Mesenchymal stem cell (in vitro differentiated cells and primary cell): ENCODE results near the gene CHML. TPM values are rescaled to one million over a fixed set of nuclear protein-coding genes. Genes with fewer than 3 reads are reported as not detected.

Experiments used
- DNase-seq: peaks from one replicate; pipeline ENCODE4 v3.0.0-alpha.2; 2013
- H2AFZ ChIP-seq: one replicate; pipeline ENCODE4 v1.6.1; 2013; ENCODE audit warnings: low read depth, mild to moderate bottlenecking, control low read depth, inconsistent platforms, low read length, moderate library complexity
- H2AK5ac ChIP-seq: 2 replicates; pipeline ENCODE4 v1.6.1; 2013; ENCODE audit warnings: low read length, moderate library complexity, mild to moderate bottlenecking, inconsistent platforms; ENCODE audit not compliant: severe bottlenecking
- H2BK120ac ChIP-seq: one replicate; pipeline ENCODE4 v1.6.1; 2013; ENCODE audit warnings: low read depth, mild to moderate bottlenecking, inconsistent platforms, low read length, moderate library complexity
- H2BK12ac ChIP-seq, 2 experiments: one replicate each; pipeline ENCODE4 v1.6.1; 2013; ENCODE audit warnings: inconsistent platforms in 2 of 2, low read length in 2 of 2, mild to moderate bottlenecking in 2 of 2, moderate library complexity in 2 of 2, control low read depth in 1 of 2
- H2BK15ac ChIP-seq: one replicate; pipeline ENCODE4 v1.6.1; 2013; ENCODE audit warnings: mild to moderate bottlenecking, low read depth, inconsistent platforms; ENCODE audit not compliant: poor library complexity, severe bottlenecking
- H2BK5ac ChIP-seq: 2 replicates; pipeline ENCODE4 v1.6.1; 2013; ENCODE audit warnings: low read depth, mild to moderate bottlenecking, low read length, control low read depth, inconsistent platforms; ENCODE audit not compliant: poor library complexity, severe bottlenecking
- H3K14ac ChIP-seq, 2 experiments: one replicate each; pipeline ENCODE4 v1.6.1; 2013; ENCODE audit warnings: inconsistent platforms in 2 of 2, low read length in 2 of 2, control low read depth in 1 of 2, mild to moderate bottlenecking in 1 of 2, moderate library complexity in 1 of 2
- H3K18ac ChIP-seq, 2 experiments: one replicate each; pipeline ENCODE4 v1.6.1; 2013; ENCODE audit warnings: inconsistent platforms in 2 of 2, low read length in 2 of 2, control low read depth in 1 of 2, low read depth in 1 of 2, mild to moderate bottlenecking in 1 of 2
- H3K23ac ChIP-seq, 2 experiments: one replicate each; pipeline ENCODE4 v1.6.1; 2013; ENCODE audit warnings: inconsistent platforms in 2 of 2, low read length in 2 of 2, mild to moderate bottlenecking in 2 of 2, moderate library complexity in 2 of 2, control low read depth in 1 of 2
- H3K27ac ChIP-seq: 2 replicates; pipeline ENCODE4 v1.5.1; 2013; ENCODE audit warnings: mild to moderate bottlenecking, moderate library complexity, low read length, control low read depth, inconsistent platforms; ENCODE audit not compliant: poor library complexity, severe bottlenecking
- H3K27me3 ChIP-seq, 2 experiments: 2 replicates each; pipeline versions ENCODE4 v1.6.1 to v1.7.0; 2013; ENCODE audit warnings: low read length in 2 of 2, mild to moderate bottlenecking in 2 of 2, moderate library complexity in 2 of 2, control low read depth in 1 of 2, inconsistent platforms in 1 of 2; ENCODE audit not compliant: control insufficient read depth in 1 of 2, insufficient read depth in 1 of 2
- H3K36me3 ChIP-seq, 2 experiments: 2 replicates each; pipeline versions ENCODE4 v1.6.1 to v1.7.0; 2013; ENCODE audit warnings: low read length in 2 of 2, control low read depth in 1 of 2, inconsistent platforms in 1 of 2, low read depth in 1 of 2, mild to moderate bottlenecking in 1 of 2; ENCODE audit not compliant: insufficient read depth in 2 of 2, control insufficient read depth in 1 of 2
- H3K4ac ChIP-seq, 2 experiments: one replicate each; pipeline ENCODE4 v1.6.1; 2013; ENCODE audit warnings: inconsistent platforms in 2 of 2, low read length in 2 of 2, mild to moderate bottlenecking in 2 of 2, moderate library complexity in 2 of 2, control low read depth in 1 of 2, low read depth in 1 of 2
- H3K4me1 ChIP-seq: 2 replicates; pipeline ENCODE4 v1.6.1; 2013; ENCODE audit warnings: low read depth, low read length, control low read depth; ENCODE audit not compliant: control insufficient read depth, insufficient read depth
- H3K4me2 ChIP-seq: 2 replicates; pipeline ENCODE4 v1.6.1; 2013; ENCODE audit warnings: low read length, mild to moderate bottlenecking, inconsistent platforms; ENCODE audit not compliant: poor library complexity, severe bottlenecking
- H3K4me3 ChIP-seq, 2 experiments: 2 replicates each; pipeline versions ENCODE4 v1.5.1 to v1.7.0; 2013; ENCODE audit warnings: low read length in 2 of 2, mild to moderate bottlenecking in 2 of 2, control low read depth in 1 of 2, low read depth in 1 of 2; ENCODE audit not compliant: insufficient read depth in 1 of 2
- H3K79me1 ChIP-seq: replicated peaks from 2 replicates; pipeline ENCODE4 v1.6.1; 2013; ENCODE audit warnings: mild to moderate bottlenecking, control low read depth, low read length, inconsistent platforms; ENCODE audit not compliant: poor library complexity, severe bottlenecking
- H3K9ac ChIP-seq: 2 replicates; pipeline ENCODE4 v1.7.0; 2013; ENCODE audit warnings: mild to moderate bottlenecking, low read length, moderate library complexity
- H3K9me3 ChIP-seq: 2 replicates; pipeline ENCODE4 v1.7.0; 2013; ENCODE audit warnings: mild to moderate bottlenecking, low read length; ENCODE audit not compliant: control insufficient read depth
- H4K8ac ChIP-seq: one replicate; pipeline ENCODE4 v1.6.1; 2013; ENCODE audit warnings: inconsistent platforms, mild to moderate bottlenecking, low read length, moderate library complexity
- H4K91ac ChIP-seq: one replicate; pipeline ENCODE4 v1.6.1; 2013; ENCODE audit warnings: mild to moderate bottlenecking, low read length, inconsistent platforms
- WGBS: methylation state at CpG from one replicate; pipeline ENCODE4 v1.1.7; 2013; ENCODE audit warnings: mixed read lengths; 5-methylcytosine and 5-hydroxymethylcytosine counted together
- polyA plus RNA-seq, 2 experiments: library from polyadenylated mRNA; stranded (reverse); fragments of 200-250 nt; gene quantifications; one replicate each; pipeline ENCODE4 v1.2.3, GENCODE V29; 2013

Gene CHML
- polyA plus RNA-seq (2013, experiment 1 of 2): 7.0 TPM
- polyA plus RNA-seq (2013, experiment 2 of 2): 7.2 TPM

GRCh38 chr1:241640149-241640866 is at the start of gene CHML, which contains the start of gene OPN3:
Gene CHML (minus strand): TSS chr1:241640369. CDS start chr1:241635766, 4,603 bp downstream.
Gene OPN3 (minus strand): TSS chr1:241640369. CDS start chr1:241640254, 115 bp downstream.
- peak within 1 kb of the TSS; percentile 58 for H3K4me2 ChIP-seq
- H3K79me1 ChIP-seq: peaks cover 3% of the 10 kb centered on the region
- peak within 1 kb of the TSS; percentile 65 for H3K27ac ChIP-seq
- H2BK15ac ChIP-seq: peak within 1 kb of the TSS; percentile 19
- peak within 1 kb of the TSS; percentile 47 for H2BK5ac ChIP-seq
- H3K27me3 ChIP-seq: no peaks in the 10 kb centered on the region
- H2BK120ac ChIP-seq: peak within 1 kb of the TSS; percentile 69
- H3K36me3 ChIP-seq: peaks cover 0 to 3% of the 10 kb centered on the region in 2 experiments
- H2AFZ ChIP-seq: peak within 1 kb of the TSS; percentile 93
- no peaks in the 10 kb centered on the region for H3K9me3 ChIP-seq
- peak within 1 kb of the TSS in 1 of 2 experiments; percentile 86 for H3K4ac ChIP-seq
- DNase-seq: peak; percentile 84
- peak within 1 kb of the TSS in 1 of 2 experiments; percentile 77 for H2BK12ac ChIP-seq
- H4K8ac ChIP-seq: peak within 1 kb of the TSS; percentile 91
- WGBS: 8% methylated on average over 64 of the region's 81 CpGs
- H2AK5ac ChIP-seq: peak within 1 kb of the TSS; percentile 44
- H3K14ac ChIP-seq: peak within 1 kb of the TSS in 1 of 2 experiments; percentile 97
- H3K9ac ChIP-seq: peak within 1 kb of the TSS; percentile 88
- H3K4me1 ChIP-seq: peaks cover 3% of the 10 kb centered on the region
- H3K4me3 ChIP-seq: peak within 1 kb of the TSS; percentile 80 to 99
- H4K91ac ChIP-seq: peak within 1 kb of the TSS; percentile 31
- peak within 1 kb of the TSS in 1 of 2 experiments; percentile 98 for H3K23ac ChIP-seq
- H3K18ac ChIP-seq: peak within 1 kb of the TSS; percentile 35 to 96

GRCh38 chr1:241688940-241689368 is 48.8 kb upstream of the CHML start:
- 21% methylated on average over 2 of the region's 2 CpGs for WGBS
- DNase-seq: peak; percentile 18
- no peak overlapping the region for H2BK12ac ChIP-seq

GRCh38 chr1:241684108-241684507 is 43.9 kb upstream of the CHML start:
- no peak overlapping the region for H2BK120ac ChIP-seq
- H3K36me3 ChIP-seq: no peaks in the 10 kb centered on the region
- H3K4me2 ChIP-seq: no peak overlapping the region
- H3K23ac ChIP-seq: no peak overlapping the region
- H3K27me3 ChIP-seq: peaks cover 0 to 9% of the 10 kb centered on the region in 2 experiments
- no CpG with 5 or more reads among the region's 1 CpG for WGBS
- H4K8ac ChIP-seq: no peak overlapping the region
- no peaks in the 10 kb centered on the region for H3K79me1 ChIP-seq
- no peaks in the 10 kb centered on the region for H3K4me1 ChIP-seq
- H3K4ac ChIP-seq: no peak overlapping the region
- H3K9me3 ChIP-seq: no peaks in the 10 kb centered on the region
- no peak overlapping the region for H3K4me3 ChIP-seq
- H3K27ac ChIP-seq: no peak overlapping the region
- no peak overlapping the region for H2AFZ ChIP-seq
- H4K91ac ChIP-seq: no peak overlapping the region
- no peak overlapping the region for H2BK5ac ChIP-seq
- no peak for DNase-seq
- H3K14ac ChIP-seq: no peak overlapping the region
- no peak overlapping the region for H2BK12ac ChIP-seq
- H3K18ac ChIP-seq: no peak overlapping the region
- no peak overlapping the region for H2BK15ac ChIP-seq
- no peak overlapping the region for H2AK5ac ChIP-seq
- no peak overlapping the region for H3K9ac ChIP-seq

More at GRCh38 chr1:241688940-241689368, 48.8 kb upstream of the CHML start:
- no peak overlapping the region for H3K9ac ChIP-seq
- H3K9me3 ChIP-seq: peaks cover 6% of the 10 kb centered on the region
- no peak overlapping the region for H3K14ac ChIP-seq
- no peaks in the 10 kb centered on the region for H3K4me1 ChIP-seq
- H2BK15ac ChIP-seq: no peak overlapping the region
- no peak overlapping the region for H3K4me3 ChIP-seq
- no peak overlapping the region for H3K23ac ChIP-seq
- H3K27me3 ChIP-seq: no peaks in the 10 kb centered on the region
- no peak overlapping the region for H3K4ac ChIP-seq
- H2BK120ac ChIP-seq: no peak overlapping the region
- no peak overlapping the region for H4K8ac ChIP-seq
- H3K27ac ChIP-seq: peak overlapping the region; percentile 4
- no peak overlapping the region for H2AFZ ChIP-seq
- H3K79me1 ChIP-seq: no peaks in the 10 kb centered on the region
- no peak overlapping the region for H3K4me2 ChIP-seq
- no peak overlapping the region for H2BK5ac ChIP-seq
- no peak overlapping the region for H3K18ac ChIP-seq
- no peaks in the 10 kb centered on the region for H3K36me3 ChIP-seq
- H2AK5ac ChIP-seq: no peak overlapping the region
- H4K91ac ChIP-seq: no peak overlapping the region

GRCh38 chr1:241682921-241683320 is 42.8 kb upstream of the CHML start:
- no peaks in the 10 kb centered on the region for H3K79me1 ChIP-seq
- peaks cover 0 to 11% of the 10 kb centered on the region in 2 experiments for H3K27me3 ChIP-seq
- no peak overlapping the region for H3K14ac ChIP-seq
- no peak overlapping the region for H3K27ac ChIP-seq
- no peak overlapping the region for H2AFZ ChIP-seq
- H3K4me3 ChIP-seq: no peak overlapping the region
- no peak overlapping the region for H3K23ac ChIP-seq
- no peak overlapping the region for H3K4me2 ChIP-seq
- no peak overlapping the region for H2BK120ac ChIP-seq
- H4K91ac ChIP-seq: no peak overlapping the region
- H3K9me3 ChIP-seq: no peaks in the 10 kb centered on the region
- DNase-seq: no peak
- no peaks in the 10 kb centered on the region for H3K4me1 ChIP-seq
- no peak overlapping the region for H2AK5ac ChIP-seq
- H3K4ac ChIP-seq: no peak overlapping the region
- no peak overlapping the region for H3K9ac ChIP-seq
- H3K18ac ChIP-seq: no peak overlapping the region
- no peak overlapping the region for H2BK15ac ChIP-seq
- H2BK12ac ChIP-seq: no peak overlapping the region
- 100% methylated on average over 1 of the region's 2 CpGs for WGBS
- H2BK5ac ChIP-seq: no peak overlapping the region
- no peak overlapping the region for H4K8ac ChIP-seq
- H3K36me3 ChIP-seq: no peaks in the 10 kb centered on the region
